Caco-2 (cell line): Measurements from ENCODE around the gene ANO4. TPM values are rescaled to one million over a fixed set of nuclear protein-coding genes. Genes with fewer than 3 reads are reported as not detected.
A peak's percentile ranks its signal among the peaks of the same experiment; 100 is the strongest.

Experiments used
- Bru-seq: library from RNA; stranded (reverse); fragments of 400-500 nt; gene quantifications from one replicate; lab custom pipeline; 2021; lab: Mats Ljungman, UMichigan
- BruChase-seq, 2 experiments: library from RNA; stranded (reverse); fragments of 400-500 nt; gene quantifications; one replicate each; lab custom pipeline; 2021; lab: Mats Ljungman, UMichigan
- BruUV-seq: library from RNA; stranded (reverse); fragments of 400-500 nt; replicated peaks from 2 replicates; lab custom pipeline; 2021; lab: Mats Ljungman, UMichigan
- CTCF ChIA-PET: fragments of 300-600 bp; sonication (Branson Sonifier 250); formaldehyde crosslinking; loops from one replicate; lab custom pipeline; 2022; ENCODE audit warnings: antibody characterized with exemption; lab: Charles Lee
- POLR2A ChIA-PET: fragments of 300-600 bp; sonication (Branson Sonifier 250); formaldehyde crosslinking; loops from one replicate; lab custom pipeline; 2022; ENCODE audit warnings: antibody characterized with exemption; lab: Charles Lee
- DNase-seq, 2 experiments: peaks; one replicate each; pipeline versions ENCODE4 v3.0.0 to v3.0.0-alpha.2; 2020 to 2022
- H3K27me3 ChIP-seq: replicated peaks from 2 replicates; pipeline ENCODE4 v1.6.0; 2011; ENCODE audit warnings: low read length; ENCODE audit not compliant: control insufficient read depth, insufficient read depth
- H3K36me3 ChIP-seq: 2 replicates; pipeline ENCODE4 v1.5.1; 2011; ENCODE audit warnings: low read length; ENCODE audit not compliant: control insufficient read depth, insufficient read depth
- H3K4me1 ChIP-seq: fragments of 250-450 bp; sonication (Bioruptor Pico); 2 replicates; pipeline ENCODE4 v1.5.1; 2020; ENCODE audit warnings: mild to moderate bottlenecking
- H3K4me3 ChIP-seq: 2 replicates; pipeline ENCODE4 v1.5.1; 2011; ENCODE audit warnings: low read depth, mild to moderate bottlenecking, control low read depth, low read length
- H3K9me3 ChIP-seq: fragments of 250-450 bp; sonication (Bioruptor Pico); 2 replicates; pipeline ENCODE4 v1.5.1; 2020; ENCODE audit warnings: mild to moderate bottlenecking, moderate library complexity
- H3K27ac Mint-ChIP-seq: one replicate; pipeline ENCODE4 v1.8.0; 2022; ENCODE audit warnings: mixed read lengths; ENCODE audit not compliant: unreplicated experiment
- H3K27me3 Mint-ChIP-seq: one replicate; pipeline ENCODE4 v1.8.0; 2022; ENCODE audit warnings: mixed read lengths; ENCODE audit not compliant: insufficient read depth, unreplicated experiment
- H3K36me3 Mint-ChIP-seq: one replicate; pipeline ENCODE4 v1.8.0; 2022; ENCODE audit warnings: mild to moderate bottlenecking, mixed read lengths; ENCODE audit not compliant: insufficient read depth, unreplicated experiment
- H3K4me1 Mint-ChIP-seq: one replicate; pipeline ENCODE4 v1.8.0; 2022; ENCODE audit warnings: low read depth, mixed read lengths; ENCODE audit not compliant: unreplicated experiment
- H3K4me3 Mint-ChIP-seq: one replicate; pipeline ENCODE4 v1.8.0; 2022; ENCODE audit warnings: mild to moderate bottlenecking, moderate library complexity, mixed read lengths; ENCODE audit not compliant: unreplicated experiment
- H3K9me3 Mint-ChIP-seq: one replicate; pipeline ENCODE4 v1.8.0; 2022; ENCODE audit warnings: mixed read lengths; ENCODE audit not compliant: unreplicated experiment
- CTCF ChIP-seq, 2 experiments: fragments of 200-600 bp in 1 of 2; IDR thresholded peaks; 1 replicate in 1 of 2; 2 replicates in 1 of 2; pipeline versions ENCODE4 v1.5.1 to v1.8.0; 2011 to 2022; ENCODE audit warnings: antibody characterized with exemption in 1 of 2, control low read depth in 1 of 2, inconsistent platforms in 1 of 2, low read depth in 1 of 2, low read length in 1 of 2, mild to moderate bottlenecking in 1 of 2, moderate library complexity in 1 of 2; ENCODE audit not compliant: insufficient read depth in 1 of 2, severe bottlenecking in 1 of 2, unreplicated experiment in 1 of 2
- intact Hi-C: fragments of 100-400 bp; cut with micrococcal nuclease; formaldehyde crosslinking; loops from one replicate; pipeline ENCODE4 v1.10.0; 2022; ENCODE audit not compliant: unreplicated experiment
- long read RNA-seq: library from polyadenylated mRNA; stranded (forward); transcript quantifications from one replicate; pipeline ENCODE4 v2.0.0, GENCODE V29; 2022
- total RNA-seq: library from RNA; stranded (reverse); gene quantifications from 2 replicates; pipeline ENCODE4 v1.2.3, GENCODE V29; 2022

Gene ANO4
- total RNA-seq = 0.09 TPM in 1 of 2 replicates, not detected in the other
- percentile 7 among the genes with signal in this experiment for Bru-seq, nascent RNA
- percentile 11 among the genes with signal in this experiment for BruChase-seq, experiment 1, labeled RNA remaining after a 2-hour chase
- percentile 9 among the genes with signal in this experiment for BruChase-seq, experiment 2, labeled RNA remaining after a 6-hour chase
- long read RNA-seq = 0 reads

GRCh38 chr12:100794441-100795173 is at the start of gene ANO4:
TSS of gene ANO4 (plus strand) at chr12:100794776. CDS start at chr12:100901786, 107,010 bp downstream.
- H3K9me3 Mint-ChIP-seq = no peaks in the 10 kb centered on the region
- intact Hi-C loops = no loop called here
- Histone ChIP-seq H3K4me3 (no peak within 1 kb of the TSS), H3K27me3 (no peaks in the 10 kb centered on the region; the same call in 1 of the 2 replicates), H3K36me3 (no peaks in the 10 kb centered on the region), H3K9me3 (no peaks in the 10 kb centered on the region), H3K4me1 (no peaks in the 10 kb centered on the region)
- no peaks in the 10 kb centered on the region for H3K36me3 Mint-ChIP-seq
- H3K4me3 Mint-ChIP-seq = no peak within 1 kb of the TSS
- no TSS peak for BruUV-seq
- H3K27ac Mint-ChIP-seq = no peak within 1 kb of the TSS
- H3K27me3 Mint-ChIP-seq = peaks cover 14% of the 10 kb centered on the region
- TF ChIP-seq CTCF (IDR thresholded peaks at IDR 0.05; ENCODE audit: insufficient read depth in 1 of 2, low read depth in 1 of 2, low read length in 1 of 2, severe bottlenecking in 1 of 2, unreplicated experiment in 1 of 2) = no peak
- no peaks in the 10 kb centered on the region for H3K4me1 Mint-ChIP-seq
- POLR2A ChIA-PET = no interaction called here
- CTCF ChIA-PET = no interaction called here
- DNase-seq = peak in 1 of 2 experiments; percentile 29

GRCh38 chr12:100745378-100746071 is 49.1 kb upstream of the ANO4 start:
- no peaks in the 10 kb centered on the region for H3K4me1 ChIP-seq
- BruUV-seq = no TSS peak
- TF ChIP-seq CTCF (IDR thresholded peaks at IDR 0.05; ENCODE audit: insufficient read depth in 1 of 2, low read depth in 1 of 2, low read length in 1 of 2, severe bottlenecking in 1 of 2, unreplicated experiment in 1 of 2) = no peak
- intact Hi-C loops = no loop called here
- Mint-ChIP-seq H3K36me3 (no peaks in the 10 kb centered on the region), H3K4me1 (no peaks in the 10 kb centered on the region), H3K9me3 (peaks cover 10% of the 10 kb centered on the region), H3K27me3 (peaks cover 3% of the 10 kb centered on the region), H3K27ac (no peak overlapping the region), H3K4me3 (no peak overlapping the region)
- no peaks in the 10 kb centered on the region for H3K9me3 ChIP-seq
- no peaks in the 10 kb centered on the region for H3K36me3 ChIP-seq
- no peaks in the 10 kb centered on the region for H3K27me3 ChIP-seq
- CTCF ChIA-PET = interaction anchor here (0.7 kb wide), 1 partner anchor 10 kb away, joined by 3 read pairs; no protein-coding TSS in a partner anchor
- H3K4me3 ChIP-seq = no peak overlapping the region
- no peak for DNase-seq
- POLR2A ChIA-PET = no interaction called here

- no peaks in the 10 kb centered on the region for H3K9me3 ChIP-seq
- Mint-ChIP-seq H3K27ac (no peak overlapping the region), H3K9me3 (no peaks in the 10 kb centered on the region), H3K4me3 (no peak overlapping the region), H3K27me3 (peaks cover 8% of the 10 kb centered on the region), H3K4me1 (no peaks in the 10 kb centered on the region), H3K36me3 (no peaks in the 10 kb centered on the region)
- BruUV-seq = no TSS peak
- H3K4me1 ChIP-seq = no peaks in the 10 kb centered on the region
- CTCF ChIA-PET = no interaction called here
- intact Hi-C loops = no loop called here
- no peak for DNase-seq
- no peaks in the 10 kb centered on the region for H3K36me3 ChIP-seq
- no peaks in the 10 kb centered on the region for H3K27me3 ChIP-seq
- TF ChIP-seq CTCF (IDR thresholded peaks at IDR 0.05; ENCODE audit: insufficient read depth in 1 of 2, low read depth in 1 of 2, low read length in 1 of 2, severe bottlenecking in 1 of 2, unreplicated experiment in 1 of 2) = no peak
- POLR2A ChIA-PET = no interaction called here
- no peak overlapping the region for H3K4me3 ChIP-seq
These were observed 41.7 kb upstream of the ANO4 start for GRCh38 chr12:100752841-100753240.
